Uterus (tissue), 2 donors: ENCODE data around the gene CHST11.

ENCODE experiments used
- CTCF ChIP-seq, 4 experiments: fragments of 200-600 bp in 2 of 4; fragments of 450-650 bp in 2 of 4; sonication (generic) in 2 of 4; IDR thresholded peaks; one replicate each; pipeline ENCODE4 v1.5.1; 2016 to 2019; ENCODE audit warnings: antibody characterized with exemption in 4 of 4, mild to moderate bottlenecking in 2 of 4, moderate library complexity in 1 of 4
- POLR2A ChIP-seq, 2 donors: fragments of 450-650 bp; IDR thresholded peaks; one replicate each; pipeline ENCODE4 v1.6.1; 2016; ENCODE audit warnings: antibody characterized with exemption in 2 of 2, mild to moderate bottlenecking in 1 of 2, moderate library complexity in 1 of 2

GRCh38 chr12:104758771-104759170 is 302.0 kb downstream of the CHST11 start:
- no peak for TF ChIP-seq CTCF (IDR thresholded peaks at IDR 0.05)
- TF ChIP-seq POLR2A (IDR thresholded peaks at IDR 0.05) = no peak
